T-cell (primary cell): ENCODE data around the gene STXBP5. TPM values are rescaled to one million over a fixed set of nuclear protein-coding genes. Genes with fewer than 3 reads are reported as not detected.

Source experiments
- ATAC-seq, 4 experiments: fragments of 200-7000 bp in 3 of 4; fragments of 150-1000 bp in 1 of 4; cut with Tn5 transposase; replicated peaks in 1 of 4; 1 replicate in 3 of 4; 2 replicates in 1 of 4; pipeline ENCODE4 v1.10.0; 2021; ENCODE audit warnings: moderate library complexity in 3 of 4, mild to moderate bottlenecking in 2 of 4, moderate number of reproducible peaks in 1 of 4
- CTCF ChIA-PET, 2 donors: fragments of 300-600 bp; sonication (Branson Sonifier 250); formaldehyde crosslinking; loops; one replicate each; lab custom pipeline; 2022; ENCODE audit warnings: antibody characterized with exemption in 2 of 2; lab: Charles Lee
- POLR2A ChIA-PET, 2 donors: fragments of 300-600 bp; sonication (Branson Sonifier 250); formaldehyde crosslinking; loops; one replicate each; lab custom pipeline; 2022; ENCODE audit warnings: antibody characterized with exemption in 2 of 2; lab: Charles Lee
- DNase-seq, 35 experiments: peaks; one replicate each; pipeline versions ENCODE4 v3.0.0 to v3.0.0-alpha.2; 2013 to 2023
- H3K27ac ChIP-seq: one replicate; pipeline ENCODE4 v1.5.1; 2013; ENCODE audit warnings: low read length
- H3K27me3 ChIP-seq, 2 experiments: replicated peaks in 1 of 2; 1 replicate in 1 of 2; 2 replicates in 1 of 2; pipeline versions ENCODE4 v1.6.1 to v1.7.0; 2013; ENCODE audit warnings: low read length in 1 of 2, mixed read lengths in 1 of 2; ENCODE audit not compliant: control insufficient read depth in 2 of 2, insufficient read depth in 2 of 2; ENCODE audit errors: extremely low read depth in 1 of 2
- H3K36me3 ChIP-seq, 2 donors: 1 replicate in 1 of 2; 2 replicates in 1 of 2; pipeline versions ENCODE4 v1.6.1 to v1.7.0; 2013; ENCODE audit warnings: low read length in 1 of 2; ENCODE audit not compliant: control insufficient read depth in 2 of 2, insufficient read depth in 1 of 2; ENCODE audit errors: extremely low read depth in 1 of 2
- H3K4me1 ChIP-seq, 2 experiments: 1 replicate in 1 of 2; 2 replicates in 1 of 2; pipeline versions ENCODE4 v1.6.1 to v1.7.0; 2013; ENCODE audit warnings: low read length in 2 of 2, mixed read lengths in 1 of 2; ENCODE audit not compliant: insufficient read depth in 2 of 2, control insufficient read depth in 1 of 2; ENCODE audit errors: extremely low read depth in 1 of 2
- H3K4me3 ChIP-seq, 2 donors: 1 replicate in 1 of 2; 2 replicates in 1 of 2; pipeline versions ENCODE4 v1.5.1 to v1.7.0; 2013; ENCODE audit warnings: mild to moderate bottlenecking in 2 of 2, low read length in 1 of 2, moderate library complexity in 1 of 2; ENCODE audit not compliant: control insufficient read depth in 1 of 2; ENCODE audit errors: extremely low read depth in 1 of 2
- H3K9me3 ChIP-seq: 2 replicates; pipeline ENCODE4 v1.7.0; 2013
- H3K27ac Mint-ChIP-seq, 2 donors: one replicate each; pipeline ENCODE4 v1.8.0; 2020 to 2021; ENCODE audit warnings: mild to moderate bottlenecking in 2 of 2, mixed read lengths in 2 of 2
- H3K27me3 Mint-ChIP-seq, 2 donors: one replicate each; pipeline ENCODE4 v1.8.0; 2021 to 2022; ENCODE audit warnings: mixed read lengths in 2 of 2
- H3K36me3 Mint-ChIP-seq: one replicate; pipeline ENCODE4 v1.8.0; 2021; ENCODE audit warnings: mixed read lengths
- H3K4me1 Mint-ChIP-seq, 3 donors: one replicate each; pipeline ENCODE4 v1.8.0; 2020 to 2022; ENCODE audit warnings: mixed read lengths in 3 of 3, mild to moderate bottlenecking in 1 of 3
- H3K4me3 Mint-ChIP-seq, 3 donors: one replicate each; pipeline ENCODE4 v1.8.0; 2020 to 2022; ENCODE audit warnings: mild to moderate bottlenecking in 3 of 3, mixed read lengths in 3 of 3, moderate library complexity in 3 of 3
- H3K9me3 Mint-ChIP-seq, 3 donors: one replicate each; pipeline ENCODE4 v1.8.0; 2020 to 2022; ENCODE audit warnings: mixed read lengths in 3 of 3
- WGBS: methylation state at CpG from one replicate; pipeline ENCODE4 v1.1.5; 2013; ENCODE audit warnings: missing lambda C conversion rate; ENCODE audit not compliant: insufficient coverage; 5-methylcytosine and 5-hydroxymethylcytosine counted together
- total RNA-seq, 35 experiments: library from RNA in 6 of 35; stranded (reverse) in 6 of 35; fragments of 120-200 nt in 1 of 35; gene quantifications; one replicate each; pipeline versions ENCODE4 v1.2.1 to v1.2.4 and lab custom pipeline; 2013 to 2026

STXBP5 gene
- total RNA-seq, 5 donors from 2014 or later (not counting 1 experiment from before 2014, with no cell fraction given): 24.1 to 35.4 (median 27.8) TPM

- ChIA-PET CTCF (no interaction called here), POLR2A (interaction anchor here in 1 of 2 donors (0.6 to 1.1 kb wide), 3 partner anchors 8 to 17 kb away, joined by 3 to 5 read pairs (median 3); no protein-coding TSS in a partner anchor)
- ATAC-seq: peak in 1 of 4 experiments; percentile 57
Measured at GRCh38 chr6:147227770-147228320, 23.6 kb downstream of the STXBP5 start.

GRCh38 chr6:147231589-147231988, 27.4 kb downstream of the STXBP5 start:
- POLR2A ChIA-PET: no interaction called here

More at GRCh38 chr6:147227770-147228320, 23.6 kb downstream of the STXBP5 start:
- Mint-ChIP-seq H3K4me3 (peak overlapping the region in 1 of 3 donors; percentile 0), H3K27ac (peak overlapping the region in 1 of 2 donors; percentile 56), H3K4me1 (peaks cover 36 to 51% (median 40%) of the 10 kb centered on the region in 3 donors), H3K9me3 (no peaks in the 10 kb centered on the region), H3K36me3 (peaks cover 13% of the 10 kb centered on the region), H3K27me3 (no peaks in the 10 kb centered on the region)
- WGBS: no CpG with 5 or more reads among the region's 1 CpG
- Histone ChIP-seq H3K27me3 (no peaks in the 10 kb centered on the region), H3K36me3 (peaks cover 4 to 6% of the 10 kb centered on the region in 2 donors), H3K27ac (no peak overlapping the region), H3K4me1 (peaks cover 0 to 10% of the 10 kb centered on the region in 2 experiments), H3K4me3 (no peak overlapping the region), H3K9me3 (no peaks in the 10 kb centered on the region)
- no peak for DNase-seq

DNA sequence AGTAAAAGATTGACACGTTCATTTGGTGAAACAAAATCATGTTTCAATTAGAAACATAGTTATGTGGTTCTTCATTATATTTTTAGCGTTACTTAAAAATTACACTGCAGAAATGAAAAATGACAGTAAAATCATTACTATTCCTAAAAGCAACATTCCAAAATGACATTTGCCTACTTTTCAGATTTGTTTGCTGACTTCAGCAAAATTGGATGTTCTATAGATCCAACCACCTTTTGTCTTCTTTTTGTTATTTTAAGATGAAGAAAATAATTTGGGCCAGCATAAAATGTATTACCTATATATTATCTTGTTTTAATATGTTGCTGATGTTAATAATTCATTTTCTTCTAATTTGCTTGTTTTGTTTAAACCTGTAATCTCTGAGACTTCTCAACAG, 30.5 kb downstream of the STXBP5 start:
- no peak overlapping the region for H3K27ac Mint-ChIP-seq

More at GRCh38 chr6:147231589-147231988, 27.4 kb downstream of the STXBP5 start:
- Histone ChIP-seq H3K4me1 (peaks cover 0 to 10% of the 10 kb centered on the region in 2 experiments), H3K36me3 (no peaks in the 10 kb centered on the region), H3K9me3 (no peaks in the 10 kb centered on the region), H3K27ac (no peak overlapping the region), H3K27me3 (no peaks in the 10 kb centered on the region), H3K4me3 (no peak overlapping the region)
- no CpG with 5 or more reads among the region's 1 CpG for WGBS
- ATAC-seq (no peak), DNase-seq (no peak)
- H3K4me3 Mint-ChIP-seq: no peak overlapping the region
- H3K4me1 Mint-ChIP-seq: peaks cover 29 to 44% (median 31%) of the 10 kb centered on the region in 3 donors
- no peaks in the 10 kb centered on the region for H3K27me3 Mint-ChIP-seq
- CTCF ChIA-PET: no interaction called here
- H3K36me3 Mint-ChIP-seq: peaks cover 12% of the 10 kb centered on the region
- H3K9me3 Mint-ChIP-seq: no peaks in the 10 kb centered on the region
- H3K27ac Mint-ChIP-seq: no peak overlapping the region

DNA sequence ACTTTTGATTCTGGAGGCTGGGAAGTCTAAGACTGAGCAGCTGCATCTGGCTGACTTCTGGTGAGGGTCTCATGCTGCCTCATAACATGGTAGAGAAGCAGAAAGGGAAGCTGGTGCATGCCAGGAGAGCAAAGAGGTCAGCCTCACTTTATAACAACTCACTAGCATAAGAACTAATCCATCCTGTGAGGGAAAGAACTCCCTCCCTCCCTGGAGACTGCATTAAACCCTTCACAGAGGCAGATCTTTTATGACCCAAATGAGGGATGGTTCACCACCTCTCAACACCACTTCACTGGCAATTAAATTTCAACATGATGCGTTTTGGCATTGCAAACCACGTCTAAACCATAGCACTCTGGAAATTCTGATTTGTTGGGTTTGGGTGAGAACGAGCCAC, 33.9 kb downstream of the STXBP5 start:
- no peaks in the 10 kb centered on the region for H3K4me1 ChIP-seq
- H3K4me3 ChIP-seq: no peak overlapping the region
- no peaks in the 10 kb centered on the region for H3K9me3 ChIP-seq
- no peak overlapping the region for H3K4me3 Mint-ChIP-seq
- no peaks in the 10 kb centered on the region for H3K9me3 Mint-ChIP-seq
- H3K4me1 Mint-ChIP-seq: peaks cover 0 to 11% (median 3%) of the 10 kb centered on the region in 3 donors
- no peak overlapping the region for H3K27ac ChIP-seq
- DNase-seq (no peak), ATAC-seq (no peak)
- no peaks in the 10 kb centered on the region for H3K27me3 Mint-ChIP-seq
- peaks cover 47% of the 10 kb centered on the region for H3K36me3 Mint-ChIP-seq
- no peak overlapping the region for H3K27ac Mint-ChIP-seq
- POLR2A ChIA-PET: no interaction called here
- no CpG with 5 or more reads among the region's 3 CpGs for WGBS
- peaks cover 3 to 4% of the 10 kb centered on the region in 2 donors for H3K36me3 ChIP-seq
- CTCF ChIA-PET: no interaction called here
- H3K27me3 ChIP-seq: no peaks in the 10 kb centered on the region

More for the DNA sequence above, 30.5 kb downstream of the STXBP5 start:
- Mint-ChIP-seq H3K4me3 (no peak overlapping the region), H3K36me3 (peaks cover 34% of the 10 kb centered on the region), H3K9me3 (no peaks in the 10 kb centered on the region), H3K27me3 (no peaks in the 10 kb centered on the region), H3K4me1 (peaks cover 9 to 20% (median 12%) of the 10 kb centered on the region in 3 donors)
- H3K4me3 ChIP-seq: no peak overlapping the region
- POLR2A ChIA-PET: no interaction called here
- CTCF ChIA-PET: no interaction called here
- H3K36me3 ChIP-seq: peaks cover 2 to 3% of the 10 kb centered on the region in 2 donors
- DNase-seq (no peak), ATAC-seq (no peak)
- WGBS: no CpG with 5 or more reads among the region's 2 CpGs
- no peaks in the 10 kb centered on the region for H3K4me1 ChIP-seq
- H3K27ac ChIP-seq: no peak overlapping the region
- no peaks in the 10 kb centered on the region for H3K27me3 ChIP-seq
- no peaks in the 10 kb centered on the region for H3K9me3 ChIP-seq

DNA sequence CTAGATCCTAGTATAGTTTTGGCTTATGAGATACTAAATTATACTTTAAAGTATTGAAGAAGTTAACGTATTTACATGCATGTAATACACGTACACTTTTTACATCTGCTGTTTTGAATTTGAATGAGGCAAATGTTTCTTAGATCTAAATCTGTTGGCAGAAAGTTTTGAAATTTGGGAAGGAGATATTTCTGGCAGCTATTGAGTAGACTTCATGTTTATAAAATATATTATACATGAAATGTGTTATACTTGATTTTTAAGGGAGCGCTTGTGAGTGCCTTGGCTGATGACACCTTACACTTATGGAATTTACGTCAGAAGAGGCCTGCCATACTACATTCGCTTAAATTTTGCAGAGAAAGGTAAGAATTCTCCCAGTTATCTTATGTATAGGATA, 34.7 kb downstream of the STXBP5 start:
- H3K9me3 ChIP-seq: no peaks in the 10 kb centered on the region
- no CpG with 5 or more reads among the region's 5 CpGs for WGBS
- no peak overlapping the region for H3K4me3 Mint-ChIP-seq
- ATAC-seq: no peak
- no peaks in the 10 kb centered on the region for H3K27me3 ChIP-seq
- ChIA-PET POLR2A (no interaction called here), CTCF (no interaction called here)
- H3K4me1 Mint-ChIP-seq: peaks cover 0 to 5% (median 3%) of the 10 kb centered on the region in 3 donors
- peaks cover 49% of the 10 kb centered on the region for H3K36me3 Mint-ChIP-seq
- no peak for DNase-seq
- H3K4me3 ChIP-seq: no peak overlapping the region
- no peaks in the 10 kb centered on the region for H3K9me3 Mint-ChIP-seq
- H3K27ac ChIP-seq: no peak overlapping the region
- peaks cover 3 to 4% of the 10 kb centered on the region in 2 donors for H3K36me3 ChIP-seq
- no peak overlapping the region for H3K27ac Mint-ChIP-seq
- no peaks in the 10 kb centered on the region for H3K27me3 Mint-ChIP-seq
- H3K4me1 ChIP-seq: no peaks in the 10 kb centered on the region

GRCh38 chr6:147244832-147245231, 40.6 kb downstream of the STXBP5 start:
- ChIA-PET CTCF (interaction anchor here (0.6 kb wide), 4 partner anchors 22 to 42 kb away, joined by 3 to 8 read pairs (median 4); no protein-coding TSS in a partner anchor), POLR2A (interaction anchor here in 1 of 2 donors (0.6 kb wide), 2 partner anchors 17 to 312 kb away, joined by 3 to 6 read pairs; no protein-coding TSS in a partner anchor)
- DNase-seq (no peak), ATAC-seq (no peak)
- WGBS: no CpG with 5 or more reads among the region's 4 CpGs
- H3K27me3 Mint-ChIP-seq: no peaks in the 10 kb centered on the region
- Histone ChIP-seq H3K27ac (no peak overlapping the region), H3K27me3 (no peaks in the 10 kb centered on the region), H3K9me3 (no peaks in the 10 kb centered on the region), H3K4me3 (no peak overlapping the region), H3K36me3 (peaks cover 0 to 14% of the 10 kb centered on the region in 2 donors), H3K4me1 (no peaks in the 10 kb centered on the region)
- H3K4me3 Mint-ChIP-seq: no peak overlapping the region
- peaks cover 0 to 8% (median 0%) of the 10 kb centered on the region in 3 donors for H3K9me3 Mint-ChIP-seq
- no peak overlapping the region for H3K27ac Mint-ChIP-seq
- H3K4me1 Mint-ChIP-seq: peaks cover 0 to 13% (median 3%) of the 10 kb centered on the region in 3 donors
- H3K36me3 Mint-ChIP-seq: peaks cover 53% of the 10 kb centered on the region
